ENCODE measurements around the gene CGREF1. TPM values are rescaled to one million over a fixed set of nuclear protein-coding genes. Genes with fewer than 3 reads are reported as not detected.

CGREF1 gene
- total RNA-seq, 2 experiments from 2014 or later = 4.7 to 7.0 TPM

DNA sequence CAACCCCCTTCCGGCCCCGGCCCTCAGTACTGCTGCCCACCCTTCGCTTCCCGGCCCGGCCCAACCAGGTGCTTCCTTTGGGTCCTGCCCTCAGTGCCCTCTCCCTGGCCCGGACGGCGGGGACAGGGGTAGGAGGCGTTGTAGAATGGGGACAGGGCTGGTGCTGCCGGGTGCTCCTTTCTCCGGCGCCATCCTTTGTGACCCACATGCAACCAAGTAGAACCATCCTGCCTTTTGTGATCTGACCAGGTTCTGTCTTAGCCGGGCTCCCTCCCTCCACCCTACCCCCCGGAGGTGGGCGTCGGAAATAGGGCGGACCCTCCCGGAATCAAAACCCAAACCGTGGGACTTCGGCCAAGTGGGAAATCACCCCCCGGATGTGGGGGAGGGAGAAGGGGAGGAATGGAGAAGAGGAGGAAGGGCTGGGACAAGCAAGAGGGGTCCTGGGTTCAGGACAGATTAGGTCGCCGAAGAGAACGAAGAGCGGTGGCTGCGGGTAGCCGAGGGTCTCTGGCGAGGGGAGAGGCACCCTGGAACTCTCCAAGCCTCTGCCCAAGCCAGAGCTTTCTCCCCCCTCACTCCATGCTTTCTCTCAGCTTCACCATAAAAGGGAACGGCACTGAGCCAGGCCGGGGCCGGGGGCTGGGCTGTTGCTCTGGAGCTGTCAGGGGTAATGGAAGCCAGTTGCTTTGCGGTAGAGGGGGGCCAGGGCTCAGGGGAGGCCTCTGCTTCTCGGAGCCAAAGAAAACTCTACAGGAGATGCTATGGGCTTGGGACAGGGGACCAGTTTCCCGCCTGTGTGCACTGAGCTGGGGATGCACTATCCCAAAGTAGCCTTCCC, 46.7 kb downstream of the CGREF1 start:
- ChIA-PET POLR2A (interaction anchor here (0.5 to 1.5 kb wide), 10 partner anchors 8 to 179 kb away, joined by 3 to 8 read pairs (median 4); partner anchors contain the start of genes AGBL5, ATRAID, KHK and SLC5A6), CTCF (interaction anchor here (0.6 to 3.4 kb wide), 7 partner anchors 9 to 64 kb away, joined by 3 to 17 read pairs (median 5); partner anchors contain the start of genes AGBL5 and PREB)

GRCh38 chr2:27071277-27071989, 47.5 kb downstream of the CGREF1 start, which contains the start of gene OST4:
OST4 (minus strand) TSS chr2:27071654.
- POLR2A ChIA-PET = interaction anchor here (0.5 to 1.5 kb wide), 13 partner anchors 10 to 236 kb away, joined by 3 to 8 read pairs (median 5); partner anchors contain the start of genes AGBL5, ATRAID, KHK and SLC5A6
- CTCF ChIA-PET = interaction anchor here (0.6 to 2.9 kb wide), 6 partner anchors 10 to 65 kb away, joined by 3 to 17 read pairs (median 4); partner anchors contain the start of genes AGBL5 and PREB

DNA sequence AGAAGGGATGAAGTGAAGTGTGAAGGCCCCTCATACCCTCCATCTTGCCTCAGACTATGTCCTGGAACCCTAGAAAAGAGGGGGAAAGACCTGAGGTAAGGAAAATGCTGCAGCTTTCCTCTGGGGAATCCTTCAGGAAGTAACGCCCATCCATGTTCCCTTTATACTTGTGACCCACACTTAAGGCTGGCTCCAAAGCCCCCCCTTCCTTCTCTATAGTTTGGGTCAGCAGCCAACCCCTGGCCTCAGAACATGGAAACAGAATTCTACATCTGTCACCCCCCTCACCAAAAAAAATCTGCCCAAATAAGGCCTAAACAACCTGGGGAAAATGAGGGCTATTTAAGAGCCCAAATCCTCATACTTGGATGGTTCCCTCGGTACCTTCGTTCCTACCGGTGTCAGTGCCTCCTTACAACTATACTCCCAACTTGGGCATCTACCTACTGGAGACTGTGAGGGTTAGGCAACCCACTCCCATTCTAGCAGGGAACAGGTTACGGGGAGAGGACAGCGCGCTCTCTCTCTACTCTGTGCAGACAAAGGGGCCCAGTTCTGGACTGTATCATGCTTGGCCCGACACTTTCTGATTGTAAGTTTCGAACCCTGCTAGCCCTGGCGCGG, 48.2 kb downstream of the CGREF1 start:
- POLR2A ChIA-PET = interaction anchor here (0.5 to 1.5 kb wide), 10 partner anchors 12 to 236 kb away, joined by 3 to 8 read pairs (median 4); partner anchors contain the start of genes AGBL5, ATRAID, KHK and SLC5A6
- CTCF ChIA-PET = interaction anchor here (0.8 to 2.9 kb wide), 5 partner anchors 11 to 63 kb away, joined by 3 to 17 read pairs (median 3); partner anchors contain the start of genes AGBL5 and PREB

GRCh38 chr2:27069961-27070618, 48.8 kb downstream of the CGREF1 start:
- ChIA-PET CTCF (no interaction called here), POLR2A (no interaction called here)

GRCh38 chr2:27069436-27069835, 49.5 kb downstream of the CGREF1 start:
- CTCF ChIA-PET = interaction anchor here (0.7 kb wide), 1 partner anchor 12 kb away, joined by 4 read pairs; no protein-coding TSS in a partner anchor
- POLR2A ChIA-PET = no interaction called here

GRCh38 chr2:27067385-27067784, 51.5 kb downstream of the CGREF1 start:
- ChIA-PET POLR2A (interaction anchor here (0.6 to 0.7 kb wide), 2 partner anchors 71 to 143 kb away, joined by 3 to 15 read pairs; no protein-coding TSS in a partner anchor), CTCF (interaction anchor here (0.6 kb wide), 1 partner anchor 236 kb away, joined by 3 read pairs; no protein-coding TSS in a partner anchor)

DNA sequence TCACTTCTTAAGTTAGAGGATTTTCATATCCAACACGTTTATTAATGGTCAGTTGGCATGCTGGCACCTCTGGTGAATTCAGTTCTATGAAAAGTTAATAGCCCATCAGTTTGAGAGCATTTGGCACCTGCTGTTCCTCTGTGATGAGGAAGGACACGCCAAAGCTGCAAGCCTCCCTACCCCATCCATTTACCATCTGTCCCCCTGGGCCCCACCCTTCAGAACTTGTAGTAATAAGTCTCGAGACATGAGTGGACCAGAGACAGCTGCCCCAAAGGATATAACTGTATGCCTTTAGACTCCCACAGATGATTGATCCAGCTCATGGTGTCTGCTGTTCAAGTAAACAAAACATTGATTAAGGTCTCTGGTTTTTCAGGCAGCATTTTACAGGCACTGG, 53.8 kb downstream of the CGREF1 start:
- CTCF ChIA-PET = interaction anchor here (1.1 kb wide), 1 partner anchor 15 kb away, joined by 3 read pairs; no protein-coding TSS in a partner anchor
- POLR2A ChIA-PET = no interaction called here

DNA sequence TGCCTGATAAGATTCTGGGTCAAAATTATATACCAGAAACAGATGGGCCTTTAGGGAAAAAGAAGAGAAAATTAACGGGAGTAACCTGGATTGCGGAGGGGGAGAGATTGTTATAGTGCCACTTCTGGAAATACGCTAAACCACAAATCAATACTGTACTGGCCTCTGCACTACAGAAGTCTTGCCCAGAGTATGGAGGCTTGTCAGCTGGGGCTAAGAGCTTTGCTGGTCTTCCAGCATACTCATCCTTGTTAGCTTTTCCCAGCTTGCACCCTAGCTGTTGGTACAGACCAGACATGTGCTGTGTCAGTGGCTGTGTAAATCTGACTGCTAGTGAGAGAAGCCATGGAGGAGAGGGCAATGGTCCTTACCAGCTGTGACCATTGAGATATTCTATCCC, 58.6 kb downstream of the CGREF1 start:
- CTCF ChIA-PET = no interaction called here
- POLR2A ChIA-PET = interaction anchor here (0.9 to 1.3 kb wide), 2 partner anchors 9 to 22 kb away, joined by 3 read pairs; partner anchors contain the start of gene AGBL5

- ChIA-PET CTCF (no interaction called here), POLR2A (interaction anchor here (1.3 kb wide), 1 partner anchor 12 kb away, joined by 5 read pairs; the partner anchor contains the start of gene OST4)
These were observed 59.6 kb downstream of the CGREF1 start for GRCh38 chr2:27059141-27059820.

DNA sequence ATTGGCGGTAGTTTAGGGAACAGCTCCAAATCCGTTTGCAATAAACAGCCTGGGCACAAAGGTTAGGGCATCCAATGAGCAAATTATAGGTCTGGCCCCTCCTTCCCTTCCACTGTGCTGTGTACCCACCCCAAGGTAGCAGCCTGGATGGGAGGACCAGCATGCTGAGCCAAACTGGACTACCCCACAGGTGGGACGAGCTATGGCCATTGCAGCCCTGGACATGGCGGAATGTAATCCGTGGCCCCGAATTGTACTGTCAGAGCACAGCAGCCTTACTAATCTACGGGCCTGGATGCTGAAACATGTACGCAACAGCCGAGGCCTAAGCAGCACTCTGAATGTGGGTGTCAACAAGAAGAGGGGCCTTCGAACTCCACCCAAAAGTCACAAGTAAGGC, 60.7 kb downstream of the CGREF1 start:
- POLR2A ChIA-PET = interaction anchor here (1.3 kb wide), 1 partner anchor 13 kb away, joined by 5 read pairs; the partner anchor contains the start of gene OST4
- CTCF ChIA-PET = interaction anchor here (1.0 kb wide), 1 partner anchor 27 kb away, joined by 4 read pairs; no protein-coding TSS in a partner anchor

- POLR2A ChIA-PET = no interaction called here
- CTCF ChIA-PET = interaction anchor here (0.7 kb wide), 1 partner anchor 163 kb away, joined by 3 read pairs; no protein-coding TSS in a partner anchor
These were observed 61.7 kb downstream of the CGREF1 start for GRCh38 chr2:27057184-27057583.

DNA sequence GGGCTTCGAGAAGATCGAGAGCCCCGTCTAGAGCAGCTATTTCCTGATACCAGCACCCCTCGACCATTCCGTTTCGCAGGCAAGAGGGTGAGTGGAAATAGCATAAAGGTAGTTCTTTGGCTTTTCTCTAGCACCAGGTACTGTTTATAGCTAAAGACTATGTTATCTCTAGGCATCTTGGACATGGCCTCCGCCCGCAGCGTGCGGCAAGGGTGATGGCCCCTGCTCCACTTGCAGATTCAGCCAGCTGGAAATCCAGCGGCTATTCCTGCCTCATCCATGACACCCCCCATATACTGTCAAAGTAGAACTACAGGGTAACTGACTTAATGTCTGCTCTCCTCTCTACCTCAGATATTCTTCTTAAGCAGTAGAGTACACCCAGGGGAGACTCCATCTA, 64.2 kb downstream of the CGREF1 start:
- ChIA-PET CTCF (no interaction called here), POLR2A (no interaction called here)

DNA sequence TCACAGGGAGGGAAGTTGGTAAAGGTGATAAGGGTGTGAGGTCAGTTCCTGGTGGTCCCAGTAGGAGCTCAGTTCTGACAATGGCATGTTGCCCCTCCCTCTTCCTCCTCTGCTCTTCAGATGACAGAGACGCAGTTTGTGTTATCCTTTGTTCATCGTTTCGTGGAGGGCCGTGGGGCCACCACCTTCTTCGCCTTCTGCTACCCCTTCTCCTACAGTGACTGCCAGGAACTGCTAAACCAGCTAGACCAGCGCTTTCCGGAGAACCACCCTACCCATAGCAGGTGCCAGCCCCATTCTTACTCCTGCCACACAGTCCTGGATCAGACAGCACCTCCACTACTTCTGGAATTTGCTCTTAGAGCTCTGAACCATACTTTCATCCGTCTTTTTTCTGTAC, 65.2 kb downstream of the CGREF1 start:
- POLR2A ChIA-PET = no interaction called here
- CTCF ChIA-PET = no interaction called here

GRCh38 chr2:27053321-27053720, 65.6 kb downstream of the CGREF1 start:
- POLR2A ChIA-PET = no interaction called here
- CTCF ChIA-PET = no interaction called here

- ChIA-PET CTCF (interaction anchor here (1.0 to 2.7 kb wide), 5 partner anchors 20 to 35 kb away, joined by 3 to 17 read pairs (median 5); partner anchors contain the start of genes KHK and OST4), POLR2A (interaction anchor here (0.9 to 2.9 kb wide), 7 partner anchors 8 to 161 kb away, joined by 3 to 12 read pairs (median 3); partner anchors contain the start of genes OST4, PREB and TMEM214)
These were observed 66.9 kb downstream of the CGREF1 start for GRCh38 chr2:27051902-27052645.

DNA sequence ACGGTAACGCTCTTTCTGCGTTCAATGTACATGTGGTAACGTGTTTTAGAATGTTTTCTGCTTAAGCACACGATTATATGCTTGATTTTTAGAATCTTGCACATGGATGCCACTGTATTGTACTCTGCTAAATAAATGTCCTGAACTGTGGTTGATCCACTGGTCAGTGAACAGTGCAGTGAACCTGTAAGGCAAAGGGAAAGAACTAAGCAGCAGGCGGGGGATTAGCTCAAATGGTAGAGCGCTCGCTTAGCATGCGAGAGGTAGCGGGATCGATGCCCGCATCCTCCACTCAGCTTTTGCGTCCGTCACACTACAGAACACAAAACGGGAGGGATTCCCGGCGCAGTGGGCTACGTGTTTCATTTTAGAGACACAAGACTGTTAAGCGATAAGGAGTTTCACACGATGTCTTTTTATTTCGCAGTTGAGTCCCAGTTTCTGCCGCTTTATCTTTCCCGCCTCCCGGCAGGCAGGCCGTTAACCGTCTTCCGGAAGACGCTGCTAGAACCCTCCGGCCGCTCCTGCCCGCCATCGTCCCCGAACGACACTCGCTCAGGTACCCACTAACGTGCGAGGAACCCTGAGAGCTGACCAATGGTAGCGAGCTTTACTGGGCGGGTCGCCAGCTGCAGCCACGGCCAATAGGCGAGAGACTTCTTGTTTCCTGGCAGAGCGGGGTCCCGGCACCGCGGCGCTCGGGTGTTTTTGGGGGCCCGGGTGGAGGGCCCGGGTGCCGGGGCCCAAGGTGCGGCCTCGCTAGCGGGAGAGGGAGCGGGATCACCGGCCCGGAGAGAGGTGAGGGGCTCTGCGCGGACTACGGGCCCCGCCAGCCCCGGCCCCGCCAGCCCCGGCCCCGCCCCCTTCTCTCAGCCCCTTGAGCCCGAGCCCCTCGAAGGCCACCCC, 67.7 kb downstream of the CGREF1 start, which contains the start of gene AGBL5:
Gene AGBL5 (plus strand): TSS at position 673 of the 906 bp plus-strand sequence. CDS start 1,291 bp downstream, outside the sequence.
- POLR2A ChIA-PET = interaction anchor here (0.6 to 2.9 kb wide), 13 partner anchors 9 to 162 kb away, joined by 3 to 12 read pairs (median 3); partner anchors contain the start of genes OST4, PREB and TMEM214
- CTCF ChIA-PET = interaction anchor here (0.6 to 2.7 kb wide), 10 partner anchors 12 to 453 kb away, joined by 3 to 17 read pairs (median 4); partner anchors contain the start of genes KHK and OST4
